Measurements from ENCODE around the gene RBM20. TPM values are rescaled to one million over a fixed set of nuclear protein-coding genes. Genes with fewer than 3 reads are reported as not detected.

The RBM20 gene
- total RNA-seq, 1 donor from 2014 or later, result 101 TPM

DNA sequence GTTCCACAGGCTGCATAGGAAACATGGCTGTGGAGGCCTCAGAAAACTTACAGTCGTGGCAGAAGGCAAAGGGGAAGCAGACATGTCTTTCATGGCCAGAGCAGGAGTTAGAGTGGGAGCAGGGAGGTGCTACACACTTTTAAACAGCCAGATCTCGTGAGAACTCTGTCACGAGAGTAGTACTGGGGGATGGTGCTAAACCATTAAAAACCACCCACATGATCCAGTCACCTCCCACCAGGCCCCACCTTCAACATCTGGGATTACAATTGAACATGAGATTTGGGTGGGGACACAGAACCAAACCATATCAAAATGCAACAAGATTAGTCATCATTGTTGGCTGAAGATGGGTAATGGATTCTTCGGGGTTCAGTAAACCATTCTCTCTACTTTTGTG lies 162.2 kb downstream of the RBM20 start:
- H3K4me1 ChIP-seq, result peaks cover 83% of the 10 kb centered on the region
- H3K27ac ChIP-seq (replicated peaks), result peak overlapping the region; percentile 35
- intact Hi-C loops (cut with micrococcal nuclease), result loop anchor here (10.0 kb wide), 1 partner anchor 88 kb away; no protein-coding TSS in a partner anchor
- TF ChIP-seq, protein P1, sequence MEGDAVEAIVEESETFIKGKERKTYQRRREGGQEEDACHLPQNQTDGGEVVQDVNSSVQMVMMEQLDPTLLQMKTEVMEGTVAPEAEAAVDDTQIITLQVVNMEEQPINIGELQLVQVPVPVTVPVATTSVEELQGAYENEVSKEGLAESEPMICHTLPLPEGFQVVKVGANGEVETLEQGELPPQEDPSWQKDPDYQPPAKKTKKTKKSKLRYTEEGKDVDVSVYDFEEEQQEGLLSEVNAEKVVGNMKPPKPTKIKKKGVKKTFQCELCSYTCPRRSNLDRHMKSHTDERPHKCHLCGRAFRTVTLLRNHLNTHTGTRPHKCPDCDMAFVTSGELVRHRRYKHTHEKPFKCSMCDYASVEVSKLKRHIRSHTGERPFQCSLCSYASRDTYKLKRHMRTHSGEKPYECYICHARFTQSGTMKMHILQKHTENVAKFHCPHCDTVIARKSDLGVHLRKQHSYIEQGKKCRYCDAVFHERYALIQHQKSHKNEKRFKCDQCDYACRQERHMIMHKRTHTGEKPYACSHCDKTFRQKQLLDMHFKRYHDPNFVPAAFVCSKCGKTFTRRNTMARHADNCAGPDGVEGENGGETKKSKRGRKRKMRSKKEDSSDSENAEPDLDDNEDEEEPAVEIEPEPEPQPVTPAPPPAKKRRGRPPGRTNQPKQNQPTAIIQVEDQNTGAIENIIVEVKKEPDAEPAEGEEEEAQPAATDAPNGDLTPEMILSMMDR (IDR thresholded peaks at IDR 0.05; ENCODE audit: borderline replicate concordance), result no peak
- no peak for DNase-seq
- no peaks in the 10 kb centered on the region for H3K27me3 ChIP-seq (ENCODE audit: low read depth)
- peaks cover 11% of the 10 kb centered on the region for H3K36me3 ChIP-seq
- no peak overlapping the region for H3K4me3 ChIP-seq
- H3K9me3 ChIP-seq (replicated peaks), result no peaks in the 10 kb centered on the region

DNA sequence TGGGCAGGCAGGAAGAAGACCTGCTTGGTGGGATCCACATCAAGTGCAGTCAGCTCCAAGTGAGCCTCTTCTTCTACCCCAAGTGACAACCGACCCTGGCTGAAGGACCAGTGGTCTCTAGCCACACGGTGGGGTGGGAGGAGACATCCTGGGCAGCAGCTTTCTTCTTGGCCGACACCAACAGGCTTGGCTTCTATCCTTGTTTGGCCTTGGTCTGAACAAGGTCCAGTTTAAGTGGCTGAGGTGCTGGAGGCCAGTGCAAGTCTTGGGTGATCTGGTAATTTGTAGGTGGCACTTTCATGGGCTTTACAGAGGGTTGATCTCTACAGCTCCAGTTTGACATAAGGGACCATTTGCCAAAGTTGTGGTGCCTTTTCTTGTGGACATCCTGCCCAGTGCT lies 164.0 kb downstream of the RBM20 start:
- Histone ChIP-seq H3K27me3 (ENCODE audit: low read depth) (no peaks in the 10 kb centered on the region), H3K27ac (replicated peaks) (peak overlapping the region; percentile 33), H3K4me1 (peaks cover 85% of the 10 kb centered on the region), H3K36me3 (peaks cover 21% of the 10 kb centered on the region), H3K9me3 (replicated peaks) (no peaks in the 10 kb centered on the region), H3K4me3 (no peak overlapping the region)
- no peak for DNase-seq
- intact Hi-C loops (cut with micrococcal nuclease), result loop anchor here (10.0 kb wide), 1 partner anchor 87 kb away; no protein-coding TSS in a partner anchor
- TF ChIP-seq, protein P1 (IDR thresholded peaks at IDR 0.05; ENCODE audit: borderline replicate concordance), result no peak

DNA sequence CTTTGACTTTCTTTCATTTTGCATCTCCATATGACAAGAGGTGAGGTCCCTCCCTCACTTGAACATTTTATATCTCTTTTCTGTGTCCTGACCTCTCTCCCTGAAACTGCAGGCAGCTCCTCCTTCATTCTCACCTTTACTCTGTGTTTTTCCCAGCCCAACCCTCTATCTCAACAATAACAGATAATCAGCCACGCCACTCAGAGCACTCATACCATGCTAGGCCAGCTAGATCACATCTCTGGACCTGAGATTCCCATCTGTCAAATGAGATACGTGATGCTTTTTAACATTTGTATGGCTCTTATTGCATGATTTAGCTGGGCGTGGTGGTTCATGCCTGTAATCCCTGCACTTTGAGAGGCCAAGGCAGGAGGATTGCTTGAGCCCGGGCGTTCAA lies 164.5 kb downstream of the RBM20 start:
- peaks cover 85% of the 10 kb centered on the region for H3K4me1 ChIP-seq
- H3K4me3 ChIP-seq, result no peak overlapping the region
- intact Hi-C loops (cut with micrococcal nuclease), result loop anchor here (10.0 kb wide), 1 partner anchor 86 kb away; no protein-coding TSS in a partner anchor

DNA sequence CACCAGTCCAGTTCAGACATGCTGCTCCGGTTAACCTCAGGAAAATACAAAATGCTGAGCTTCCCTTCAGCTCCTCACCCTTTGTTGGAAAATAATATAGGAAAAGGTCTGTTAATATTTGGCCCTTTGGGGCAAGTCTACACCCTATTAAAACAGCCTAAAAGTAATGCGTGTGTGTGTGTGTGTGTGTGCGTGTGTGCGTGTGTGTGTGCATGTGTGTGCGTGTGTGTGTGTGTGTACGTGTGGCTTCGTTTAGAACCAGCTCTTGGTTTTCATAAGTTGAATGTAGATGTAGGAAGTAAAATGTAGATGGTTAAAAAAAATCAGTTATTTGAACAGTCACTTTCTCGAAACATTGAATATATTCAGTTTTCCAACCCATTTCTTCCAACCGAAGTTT lies 166.5 kb downstream of the RBM20 start:
- peaks cover 26% of the 10 kb centered on the region for H3K36me3 ChIP-seq
- H3K4me3 ChIP-seq, result no peak overlapping the region
- TF ChIP-seq, protein P1 (IDR thresholded peaks at IDR 0.05; ENCODE audit: borderline replicate concordance), result no peak
- no peaks in the 10 kb centered on the region for H3K27me3 ChIP-seq (ENCODE audit: low read depth)
- intact Hi-C loops (cut with micrococcal nuclease), result no loop called here
- H3K27ac ChIP-seq (replicated peaks), result peak overlapping the region; percentile 54
- no peak for DNase-seq
- no peaks in the 10 kb centered on the region for H3K9me3 ChIP-seq (replicated peaks)
- peaks cover 93% of the 10 kb centered on the region for H3K4me1 ChIP-seq

More for the DNA sequence above, 164.5 kb downstream of the RBM20 start:
- TF ChIP-seq, protein P1 (IDR thresholded peaks at IDR 0.05; ENCODE audit: borderline replicate concordance), result no peak
- H3K36me3 ChIP-seq, result peaks cover 21% of the 10 kb centered on the region
- H3K9me3 ChIP-seq (replicated peaks), result no peaks in the 10 kb centered on the region
- no peaks in the 10 kb centered on the region for H3K27me3 ChIP-seq (ENCODE audit: low read depth)
- DNase-seq, result no peak
- peak overlapping the region; percentile 33 for H3K27ac ChIP-seq (replicated peaks)

DNA sequence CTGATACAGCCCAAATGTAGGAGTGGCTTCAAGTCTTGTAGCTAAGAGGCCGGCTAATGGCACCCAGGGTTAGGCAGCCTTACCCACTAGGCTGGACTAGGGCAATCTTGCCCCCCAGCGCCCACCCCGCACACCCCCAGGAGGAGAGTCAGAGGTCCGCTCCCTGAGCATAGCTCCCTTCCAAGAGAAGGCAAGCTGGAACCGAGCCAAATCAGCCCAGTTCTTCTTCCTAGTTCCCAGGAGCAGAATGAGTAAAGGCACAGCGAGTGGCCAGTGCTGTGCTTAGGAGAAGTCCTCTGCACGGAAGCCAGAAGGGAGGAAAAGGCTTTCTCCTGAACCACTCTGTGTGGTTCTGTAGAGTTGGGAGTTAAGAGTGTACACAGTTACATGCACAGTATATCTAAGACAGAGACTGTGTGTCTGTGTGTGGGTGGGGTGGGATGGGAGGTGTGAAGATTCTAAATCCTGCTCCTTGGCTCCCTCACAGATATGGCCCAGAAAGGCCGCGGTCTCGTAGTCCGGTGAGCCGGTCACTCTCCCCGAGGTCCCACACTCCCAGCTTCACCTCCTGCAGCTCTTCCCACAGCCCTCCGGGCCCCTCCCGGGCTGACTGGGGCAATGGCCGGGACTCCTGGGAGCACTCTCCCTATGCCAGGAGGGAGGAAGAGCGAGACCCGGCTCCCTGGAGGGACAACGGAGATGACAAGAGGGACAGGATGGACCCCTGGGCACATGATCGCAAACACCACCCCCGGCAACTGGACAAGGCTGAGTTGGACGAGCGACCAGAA lies 167.8 kb downstream of the RBM20 start:
- H3K9me3 ChIP-seq (replicated peaks), result no peaks in the 10 kb centered on the region
- TF ChIP-seq, protein P1 (IDR thresholded peaks at IDR 0.05; ENCODE audit: borderline replicate concordance), result no peak
- intact Hi-C loops (cut with micrococcal nuclease), result no loop called here
- H3K36me3 ChIP-seq, result peaks cover 31% of the 10 kb centered on the region
- peak; percentile 38 for DNase-seq
- peaks cover 95% of the 10 kb centered on the region for H3K4me1 ChIP-seq
- peak overlapping the region; percentile 85 for H3K27ac ChIP-seq (replicated peaks)
- no peaks in the 10 kb centered on the region for H3K27me3 ChIP-seq (ENCODE audit: low read depth)
- no peak overlapping the region for H3K4me3 ChIP-seq

All from left ventricle myocardium inferior (tissue), 1 donor.